ENCODE measurements around the gene KCNJ6.

Gene KCNJ6

GRCh38 chr21:37908691-37909090, 7.6 kb downstream of the KCNJ6 start:
- H3K4me3 ChIP-seq (ENCODE audit: low read length) = no peak overlapping the region
- no peak for DNase-seq (ENCODE audit: low read depth, low spot score)

GRCh38 chr21:37907076-37907475, 9.2 kb downstream of the KCNJ6 start:
- DNase-seq (ENCODE audit: low read depth, low spot score) = no peak
- no peak overlapping the region for H3K4me3 ChIP-seq (ENCODE audit: low read length)

GRCh38 chr21:37905291-37905690, 11.0 kb downstream of the KCNJ6 start:
- H3K4me3 ChIP-seq (ENCODE audit: low read length) = no peak overlapping the region
- DNase-seq (ENCODE audit: low read depth, low spot score) = no peak

- DNase-seq (ENCODE audit: low read depth, low spot score) = no peak
- no peak overlapping the region for H3K4me3 ChIP-seq (ENCODE audit: low read length)
Observed at GRCh38 chr21:37904856-37905255, 11.4 kb downstream of the KCNJ6 start.

GRCh38 chr21:37903396-37903795, 12.9 kb downstream of the KCNJ6 start:
- H3K4me3 ChIP-seq (ENCODE audit: low read length) = no peak overlapping the region
- no peak for DNase-seq (ENCODE audit: low read depth, low spot score)

- no peak overlapping the region for H3K4me3 ChIP-seq (ENCODE audit: low read length)
- no peak for DNase-seq (ENCODE audit: low read depth, low spot score)
Observed at GRCh38 chr21:37899146-37899545, 17.1 kb downstream of the KCNJ6 start.

- H3K4me3 ChIP-seq (ENCODE audit: low read length) = no peak overlapping the region
- DNase-seq (ENCODE audit: low read depth, low spot score) = no peak
Observed at GRCh38 chr21:37896788-37897187, 19.5 kb downstream of the KCNJ6 start.

- no peak for DNase-seq (ENCODE audit: low read depth, low spot score)
- H3K4me3 ChIP-seq (ENCODE audit: low read length) = no peak overlapping the region
Observed at GRCh38 chr21:37891972-37892371, 24.3 kb downstream of the KCNJ6 start.

GRCh38 chr21:37888659-37889058, 27.6 kb downstream of the KCNJ6 start:
- DNase-seq (ENCODE audit: low read depth, low spot score) = no peak
- no peak overlapping the region for H3K4me3 ChIP-seq (ENCODE audit: low read length)

GRCh38 chr21:37886726-37887299, 29.4 kb downstream of the KCNJ6 start:
- no peak for DNase-seq (ENCODE audit: low read depth, low spot score)

GRCh38 chr21:37886120-37886519, 30.1 kb downstream of the KCNJ6 start:
- no peak for DNase-seq (ENCODE audit: low read depth, low spot score)
- no peak overlapping the region for H3K4me3 ChIP-seq (ENCODE audit: low read length)

More at GRCh38 chr21:37886726-37887299, 29.4 kb downstream of the KCNJ6 start:
- no peak overlapping the region for H3K4me3 ChIP-seq (ENCODE audit: low read length)

- no peak for DNase-seq (ENCODE audit: low read depth, low spot score)
- no peak overlapping the region for H3K4me3 ChIP-seq (ENCODE audit: low read length)
Observed at GRCh38 chr21:37878946-37879660, 37.2 kb downstream of the KCNJ6 start.

GRCh38 chr21:37877888-37878684, 38.2 kb downstream of the KCNJ6 start:
- no peak for DNase-seq (ENCODE audit: low read depth, low spot score)
- H3K4me3 ChIP-seq (ENCODE audit: low read length) = no peak overlapping the region

GRCh38 chr21:37877171-37877570, 39.1 kb downstream of the KCNJ6 start:
- DNase-seq (ENCODE audit: low read depth, low spot score) = no peak
- no peak overlapping the region for H3K4me3 ChIP-seq (ENCODE audit: low read length)

- no peak overlapping the region for H3K4me3 ChIP-seq (ENCODE audit: low read length)
- DNase-seq (ENCODE audit: low read depth, low spot score) = no peak
Observed at GRCh38 chr21:37876561-37876960, 39.7 kb downstream of the KCNJ6 start.

- peak; percentile 36 for DNase-seq (ENCODE audit: low read depth, low spot score)
- no peak overlapping the region for H3K4me3 ChIP-seq (ENCODE audit: low read length)
Observed at GRCh38 chr21:37874904-37875780, 41.1 kb downstream of the KCNJ6 start.

- H3K4me3 ChIP-seq (ENCODE audit: low read length) = no peak overlapping the region
- no peak for DNase-seq (ENCODE audit: low read depth, low spot score)
Observed at GRCh38 chr21:37874481-37874880, 41.8 kb downstream of the KCNJ6 start.

- no peak overlapping the region for H3K4me3 ChIP-seq (ENCODE audit: low read length)
Observed at GRCh38 chr21:37873655-37874054, 42.6 kb downstream of the KCNJ6 start.

GRCh38 chr21:37871121-37871862, 45.0 kb downstream of the KCNJ6 start:
- H3K4me3 ChIP-seq (ENCODE audit: low read length) = no peak overlapping the region
- DNase-seq (ENCODE audit: low read depth, low spot score) = no peak

More at GRCh38 chr21:37873655-37874054, 42.6 kb downstream of the KCNJ6 start:
- DNase-seq (ENCODE audit: low read depth, low spot score) = no peak

Data from Jurkat, Clone E6-1 (cell line).